Activated effector memory CD4-positive, alpha-beta T cell treated with anti-CD3 and anti-CD28 coated beads, Interleukin-2, amount 50 U/mL, for 16 hours (primary cell): Measurements from ENCODE around the gene MT1A.
"Not testable (repeated sequence)": the region's sequence is repeated elsewhere in the genome, so short reads cannot be mapped to it uniquely, and the experiment has no call there.

ENCODE experiments used
- DNase-seq: peaks from one replicate; pipeline ENCODE4 v3.0.0-alpha.2; 2020

MT1A gene

GRCh38 chr16:56610609-56611111, 27.8 kb upstream of the MT1A start:
- DNase-seq, result no peak

- DNase-seq, result no peak
Observed at GRCh38 chr16:56611281-56611833, 27.1 kb upstream of the MT1A start.

GRCh38 chr16:56613706-56614105, 24.8 kb upstream of the MT1A start:
- DNase-seq, result no peak

- no peak for DNase-seq
Observed at GRCh38 chr16:56614549-56614991, 23.9 kb upstream of the MT1A start.

- no peak for DNase-seq
Observed at GRCh38 chr16:56615353-56615752, 23.1 kb upstream of the MT1A start.

- DNase-seq, result no peak
Observed at GRCh38 chr16:56616608-56617211, 21.8 kb upstream of the MT1A start.

GRCh38 chr16:56617212-56618085, 21.0 kb upstream of the MT1A start:
- DNase-seq, result peak; percentile 85

- DNase-seq, result no peak
Observed at GRCh38 chr16:56618138-56618537, 20.3 kb upstream of the MT1A start.

- DNase-seq, result no peak
Observed at GRCh38 chr16:56620339-56620897, 18.0 kb upstream of the MT1A start.

GRCh38 chr16:56621665-56622445, 16.6 kb upstream of the MT1A start:
- not testable (repeated sequence) for DNase-seq

- not testable (repeated sequence) for DNase-seq
Observed at GRCh38 chr16:56623184-56623583, 15.3 kb upstream of the MT1A start.

GRCh38 chr16:56623637-56624036, 14.8 kb upstream of the MT1A start:
- no peak for DNase-seq

GRCh38 chr16:56625140-56625942, 13.1 kb upstream of the MT1A start, which contains the start of gene MT1E:
Gene MT1E (plus strand): TSS chr16:56625781. CDS start chr16:56625852, 71 bp downstream.
- DNase-seq, result peak; percentile 85

GRCh38 chr16:56625943-56626654, 12.4 kb upstream of the MT1A start:
- peak; percentile 48 for DNase-seq

GRCh38 chr16:56626685-56627084, 11.8 kb upstream of the MT1A start:
- DNase-seq, result peak; percentile 36

- DNase-seq, result peak; percentile 50
Observed at GRCh38 chr16:56628486-56629350, 9.7 kb upstream of the MT1A start.

GRCh38 chr16:56629531-56629930, 8.9 kb upstream of the MT1A start:
- DNase-seq, result peak; percentile 17

GRCh38 chr16:56630134-56630533, 8.3 kb upstream of the MT1A start:
- no peak for DNase-seq

- no peak for DNase-seq
Observed at GRCh38 chr16:56631197-56631596, 7.3 kb upstream of the MT1A start.

GRCh38 chr16:56631832-56632155, 6.7 kb upstream of the MT1A start:
- DNase-seq, result no peak
